CD4-positive, alpha-beta T cell (primary cell): ENCODE measurements around the gene SEMA3E. TPM values are rescaled to one million over a fixed set of nuclear protein-coding genes. Genes with fewer than 3 reads are reported as not detected.

Source experiments
- ATAC-seq: fragments of 200-7000 bp; cut with Tn5 transposase; one replicate; pipeline ENCODE4 v1.10.0; 2022; ENCODE audit warnings: mild to moderate bottlenecking; ENCODE audit not compliant: poor library complexity
- CTCF ChIA-PET: fragments of 350-600 bp; sonication (Branson Sonifier 250); formaldehyde crosslinking; loops from one replicate; lab custom pipeline; 2021; ENCODE audit warnings: antibody characterized with exemption, inconsistent platforms; lab: Charles Lee
- POLR2A ChIA-PET: fragments of 350-600 bp; sonication (Branson Sonifier 250); formaldehyde crosslinking; loops from one replicate; lab custom pipeline; 2021; ENCODE audit warnings: antibody characterized with exemption, inconsistent platforms; lab: Charles Lee
- DNase-seq, 14 experiments: peaks; one replicate each; pipeline ENCODE4 v3.0.0-alpha.2; 2013 to 2020; ENCODE audit warnings: mixed read lengths in 2 of 14
- H3K27ac ChIP-seq, 2 donors: one replicate each; pipeline versions ENCODE4 v1.5.1 to v1.7.0; 2013; ENCODE audit warnings: low read length in 2 of 2, low read depth in 1 of 2, mild to moderate bottlenecking in 1 of 2
- H3K27me3 ChIP-seq, 2 experiments: 1 replicate in 1 of 2; 2 replicates in 1 of 2; pipeline versions ENCODE4 v1.6.1 to v1.7.0; 2013; ENCODE audit warnings: low read length in 2 of 2, control low read depth in 1 of 2, mild to moderate bottlenecking in 1 of 2, moderate library complexity in 1 of 2; ENCODE audit not compliant: insufficient read depth in 2 of 2, control insufficient read depth in 1 of 2
- H3K36me3 ChIP-seq: one replicate; pipeline ENCODE4 v1.6.1; 2013; ENCODE audit warnings: low read length, control low read depth; ENCODE audit not compliant: insufficient read depth
- H3K4me1 ChIP-seq: one replicate; pipeline ENCODE4 v1.6.1; 2013; ENCODE audit warnings: low read length, control low read depth; ENCODE audit not compliant: insufficient read depth
- H3K4me3 ChIP-seq: one replicate; pipeline ENCODE4 v1.5.1; 2013; ENCODE audit warnings: mild to moderate bottlenecking, low read length, moderate library complexity
- H3K9me3 ChIP-seq, 2 experiments: 1 replicate in 1 of 2; 2 replicates in 1 of 2; pipeline versions ENCODE4 v1.6.1 to v1.7.0; 2013; ENCODE audit warnings: low read length in 2 of 2, mild to moderate bottlenecking in 2 of 2, control low read depth in 1 of 2, moderate library complexity in 1 of 2; ENCODE audit not compliant: control insufficient read depth in 1 of 2, insufficient read depth in 1 of 2
- H3K27ac Mint-ChIP-seq: one replicate; pipeline ENCODE4 v1.8.0; 2020; ENCODE audit warnings: mixed read lengths
- H3K27me3 Mint-ChIP-seq: one replicate; pipeline ENCODE4 v1.8.0; 2021; ENCODE audit warnings: mixed read lengths
- H3K36me3 Mint-ChIP-seq: one replicate; pipeline ENCODE4 v1.8.0; 2021; ENCODE audit warnings: low read depth, mixed read lengths
- H3K4me1 Mint-ChIP-seq: one replicate; pipeline ENCODE4 v1.8.0; 2021; ENCODE audit warnings: low read depth, mixed read lengths
- H3K4me3 Mint-ChIP-seq: one replicate; pipeline ENCODE4 v1.8.0; 2020; ENCODE audit warnings: mild to moderate bottlenecking, mixed read lengths
- H3K9me3 Mint-ChIP-seq: one replicate; pipeline ENCODE4 v1.8.0; 2020; ENCODE audit warnings: mixed read lengths
- CTCF ChIP-seq: fragments of 200-600 bp; IDR thresholded peaks from one replicate; pipeline ENCODE4 v1.8.0; 2022; ENCODE audit warnings: antibody characterized with exemption, mild to moderate bottlenecking
- intact Hi-C, 2 experiments: fragments of 100-400 bp; cut with DNase I in 1 of 2; cut with micrococcal nuclease in 1 of 2; formaldehyde crosslinking; loops; one replicate each; pipeline versions ENCODE4 v1.15.1 to v1.9.0; 2023 to 2025; cut with DNase I, micrococcal nuclease
- total RNA-seq, 174 experiments: library from RNA in 2 of 174; stranded (reverse) in 2 of 174; gene quantifications; one replicate each; pipeline ENCODE4 v1.2.3 and lab custom pipeline; 2021 to 2026

The SEMA3E gene
- total RNA-seq, 2 experiments from 2014 or later, result not detected

- H3K27ac Mint-ChIP-seq, result no peak overlapping the region
- no peak overlapping the region for H3K4me3 Mint-ChIP-seq
- Histone ChIP-seq H3K9me3 (peaks cover 0 to 4% of the 10 kb centered on the region in 2 experiments), H3K27me3 (no peaks in the 10 kb centered on the region), H3K27ac (no peak overlapping the region), H3K4me3 (no peak overlapping the region), H3K36me3 (no peaks in the 10 kb centered on the region), H3K4me1 (no peaks in the 10 kb centered on the region)
- intact Hi-C loops, result no loop called here
- no peaks in the 10 kb centered on the region for H3K9me3 Mint-ChIP-seq
- no peaks in the 10 kb centered on the region for H3K36me3 Mint-ChIP-seq
- ATAC-seq (no peak), DNase-seq (no peak)
- POLR2A ChIA-PET, result no interaction called here
- no peak for TF ChIP-seq CTCF
- no peaks in the 10 kb centered on the region for H3K27me3 Mint-ChIP-seq
- CTCF ChIA-PET, result no interaction called here
- H3K4me1 Mint-ChIP-seq, result no peaks in the 10 kb centered on the region
Measured at GRCh38 chr7:83427884-83428283, 221.1 kb downstream of the SEMA3E start.

- no peaks in the 10 kb centered on the region for H3K27me3 ChIP-seq
- TF ChIP-seq CTCF, result no peak
- H3K9me3 ChIP-seq, result peaks cover 0 to 8% of the 10 kb centered on the region in 2 experiments
- CTCF ChIA-PET, result no interaction called here
- peaks cover 4% of the 10 kb centered on the region for H3K9me3 Mint-ChIP-seq
- no peak overlapping the region for H3K4me3 Mint-ChIP-seq
- DNase-seq, result no peak
- POLR2A ChIA-PET, result no interaction called here
- H3K27me3 Mint-ChIP-seq, result no peaks in the 10 kb centered on the region
- no peaks in the 10 kb centered on the region for H3K36me3 ChIP-seq
- no peak overlapping the region for H3K27ac Mint-ChIP-seq
- no peaks in the 10 kb centered on the region for H3K4me1 Mint-ChIP-seq
- intact Hi-C loops, result no loop called here
- H3K4me3 ChIP-seq, result no peak overlapping the region
- no peak for ATAC-seq
- no peaks in the 10 kb centered on the region for H3K36me3 Mint-ChIP-seq
- no peaks in the 10 kb centered on the region for H3K4me1 ChIP-seq
- no peak overlapping the region for H3K27ac ChIP-seq
Measured at GRCh38 chr7:83426325-83426724, 222.6 kb downstream of the SEMA3E start.

GRCh38 chr7:83419013-83419412, 229.9 kb downstream of the SEMA3E start:
- POLR2A ChIA-PET, result no interaction called here
- Mint-ChIP-seq H3K4me3 (no peak overlapping the region), H3K27me3 (no peaks in the 10 kb centered on the region), H3K36me3 (no peaks in the 10 kb centered on the region), H3K4me1 (no peaks in the 10 kb centered on the region), H3K27ac (no peak overlapping the region), H3K9me3 (peaks cover 10% of the 10 kb centered on the region)
- H3K4me1 ChIP-seq, result no peaks in the 10 kb centered on the region
- CTCF ChIA-PET, result no interaction called here
- ATAC-seq, result no peak
- no peaks in the 10 kb centered on the region for H3K36me3 ChIP-seq
- intact Hi-C loops, result no loop called here
- peaks cover 0 to 4% of the 10 kb centered on the region in 2 experiments for H3K9me3 ChIP-seq
- no peak for DNase-seq
- TF ChIP-seq CTCF, result no peak
- no peaks in the 10 kb centered on the region for H3K27me3 ChIP-seq
- H3K4me3 ChIP-seq, result no peak overlapping the region
- no peak overlapping the region for H3K27ac ChIP-seq
